Measurements from ENCODE around the gene CYFIP1. TPM values are rescaled to one million over a fixed set of nuclear protein-coding genes. Genes with fewer than 3 reads are reported as not detected.

CYFIP1 gene
- total and polyA plus RNA-seq, 10 of the 15 experiments (the other 5 are each of a cell fraction or from before 2014, with no cell fraction given), result 3.5 to 46.2 (median 28.3) TPM

GRCh38 chr15:22947101-22948000, 32.8 kb downstream of the CYFIP1 start:
- H3K9ac ChIP-seq (ENCODE audit: control insufficient read depth, insufficient read depth, low read length), result no peak overlapping the region
- POLR2A ChIA-PET, result no interaction called here
- no peak overlapping the region for H3K4me3 ChIP-seq
- peaks cover 3% of the 10 kb centered on the region; the same call in 1 of the 2 replicates for H3K79me2 ChIP-seq (ENCODE audit: control insufficient read depth, insufficient read depth, low read length)
- peaks cover 3 to 15% of the 10 kb centered on the region in 2 experiments for H3K36me3 ChIP-seq (ENCODE audit: control insufficient read depth in 2 of 2, insufficient read depth in 2 of 2, low read length in 1 of 2)
- ATAC-seq (no peak), DNase-seq (ENCODE audit: low read depth, low spot score) (no peak), FAIRE-seq (no peak)
- H3K4me1 ChIP-seq (ENCODE audit: control insufficient read depth, insufficient read depth, low read length), result peaks cover 5% of the 10 kb centered on the region; the same call in 1 of the 2 replicates
- no peak overlapping the region for H2AFZ ChIP-seq (ENCODE audit: control insufficient read depth, low read depth, low read length)
- H4K20me1 ChIP-seq (ENCODE audit: control insufficient read depth, insufficient read depth), result no peaks in the 10 kb centered on the region
- H3K27ac ChIP-seq (ENCODE audit: control insufficient read depth, insufficient read depth), result no peak overlapping the region
- 87% methylated on average over 27 of the region's 27 CpGs for WGBS (ENCODE audit: insufficient coverage, insufficient replicate concordance, low lambda C conversion rate, missing lambda C conversion rate)
- RAD21 ChIA-PET (ENCODE audit: unreplicated experiment), result interaction anchor here (1.5 kb wide), 1 partner anchor 92 kb away, joined by 3 read pairs; the partner anchor contains the start of gene TUBGCP5
- no peak for TF ChIP-seq RFX5 (IDR thresholded peaks at IDR 0.05; ENCODE audit: low read depth, low read length)
- TF ChIP-seq, protein P1, sequence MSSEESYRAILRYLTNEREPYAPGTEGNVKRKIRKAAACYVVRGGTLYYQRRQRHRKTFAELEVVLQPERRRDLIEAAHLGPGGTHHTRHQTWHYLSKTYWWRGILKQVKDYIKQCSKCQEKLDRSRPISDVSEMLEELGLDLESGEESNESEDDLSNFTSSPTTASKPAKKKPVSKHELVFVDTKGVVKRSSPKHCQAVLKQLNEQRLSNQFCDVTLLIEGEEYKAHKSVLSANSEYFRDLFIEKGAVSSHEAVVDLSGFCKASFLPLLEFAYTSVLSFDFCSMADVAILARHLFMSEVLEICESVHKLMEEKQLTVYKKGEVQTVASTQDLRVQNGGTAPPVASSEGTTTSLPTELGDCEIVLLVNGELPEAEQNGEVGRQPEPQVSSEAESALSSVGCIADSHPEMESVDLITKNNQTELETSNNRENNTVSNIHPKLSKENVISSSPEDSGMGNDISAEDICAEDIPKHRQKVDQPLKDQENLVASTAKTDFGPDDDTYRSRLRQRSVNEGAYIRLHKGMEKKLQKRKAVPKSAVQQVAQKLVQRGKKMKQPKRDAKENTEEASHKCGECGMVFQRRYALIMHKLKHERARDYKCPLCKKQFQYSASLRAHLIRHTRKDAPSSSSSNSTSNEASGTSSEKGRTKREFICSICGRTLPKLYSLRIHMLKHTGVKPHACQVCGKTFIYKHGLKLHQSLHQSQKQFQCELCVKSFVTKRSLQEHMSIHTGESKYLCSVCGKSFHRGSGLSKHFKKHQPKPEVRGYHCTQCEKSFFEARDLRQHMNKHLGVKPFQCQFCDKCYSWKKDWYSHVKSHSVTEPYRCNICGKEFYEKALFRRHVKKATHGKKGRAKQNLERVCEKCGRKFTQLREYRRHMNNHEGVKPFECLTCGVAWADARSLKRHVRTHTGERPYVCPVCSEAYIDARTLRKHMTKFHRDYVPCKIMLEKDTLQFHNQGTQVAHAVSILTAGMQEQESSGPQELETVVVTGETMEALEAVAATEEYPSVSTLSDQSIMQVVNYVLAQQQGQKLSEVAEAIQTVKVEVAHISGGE (CRISPR knock-in tag; IDR thresholded peaks at IDR 0.05), result no peak
- no peak for TF ChIP-seq NRF1 (conservative IDR thresholded peaks at IDR 0.05; ENCODE audit: low read depth, low read length)
- no peak for TF ChIP-seq SIX5 (IDR thresholded peaks at IDR 0.05; ENCODE audit: low read depth, low read length, severe bottlenecking)
- no peak for TF ChIP-seq SMAD5 (IDR thresholded peaks at IDR 0.05; ENCODE audit: low read depth)
- SMC1A ChIA-PET (ENCODE audit: uncharacterized antibody, unreplicated experiment), result interaction anchor here (1.2 kb wide), 1 partner anchor 10 kb away, joined by 3 read pairs; no protein-coding TSS in a partner anchor
- no peak overlapping the region for H3K4me2 ChIP-seq (ENCODE audit: control insufficient read depth, insufficient read depth)
- CTCF ChIA-PET, result no interaction called here
- H3K27me3 ChIP-seq (replicated peaks in 1 of 2; ENCODE audit: control insufficient read depth in 2 of 2, insufficient read depth in 2 of 2, low read length in 1 of 2), result no peaks in the 10 kb centered on the region
- intact Hi-C loops (cut with micrococcal nuclease; ENCODE audit: unreplicated experiment), result no loop called here
- in situ Hi-C loops (cut with MboI), result loop anchor here (10.0 kb wide), 1 partner anchor 53 kb away; no protein-coding TSS in a partner anchor
- no TSS peak for BruUV-seq (replicated peaks)
- no peaks in the 10 kb centered on the region for H3K9me3 ChIP-seq (replicated peaks; ENCODE audit: control insufficient read depth, insufficient read depth, low read length)

All from GM12878 (cell line).